ENCODE measurements around the gene PCBD2. TPM values are rescaled to one million over a fixed set of nuclear protein-coding genes. Genes with fewer than 3 reads are reported as not detected.
"Not testable (repeated sequence)": the region's sequence is repeated elsewhere in the genome, so short reads cannot be mapped to it uniquely, and the experiment has no call there.

PCBD2 gene
- total RNA-seq, 1 donor from 2014 or later: 26.3 TPM

- Histone ChIP-seq H3K4me1 (no peaks in the 10 kb centered on the region), H3K27ac (replicated peaks) (no peak overlapping the region), H3K27me3 (ENCODE audit: low read depth) (no peaks in the 10 kb centered on the region), H3K4me3 (no peak overlapping the region), H3K9me3 (replicated peaks) (peaks cover 32% of the 10 kb centered on the region), H3K36me3 (no peaks in the 10 kb centered on the region)
- no peak for DNase-seq
- no peak for TF ChIP-seq CTCF (IDR thresholded peaks at IDR 0.05; ENCODE audit: borderline replicate concordance)
- intact Hi-C loops (cut with micrococcal nuclease): no loop called here
Observed at GRCh38 chr5:134975843-134976242, 70.9 kb downstream of the PCBD2 start.

- Histone ChIP-seq H3K4me1 (no peaks in the 10 kb centered on the region), H3K9me3 (replicated peaks) (peaks cover 42% of the 10 kb centered on the region), H3K4me3 (no peak overlapping the region), H3K27ac (replicated peaks) (no peak overlapping the region), H3K27me3 (ENCODE audit: low read depth) (no peaks in the 10 kb centered on the region), H3K36me3 (no peaks in the 10 kb centered on the region)
- TF ChIP-seq CTCF (IDR thresholded peaks at IDR 0.05; ENCODE audit: borderline replicate concordance): no peak
- intact Hi-C loops (cut with micrococcal nuclease): no loop called here
- DNase-seq: no peak
Observed at GRCh38 chr5:134976841-134977240, 71.9 kb downstream of the PCBD2 start.

DNA sequence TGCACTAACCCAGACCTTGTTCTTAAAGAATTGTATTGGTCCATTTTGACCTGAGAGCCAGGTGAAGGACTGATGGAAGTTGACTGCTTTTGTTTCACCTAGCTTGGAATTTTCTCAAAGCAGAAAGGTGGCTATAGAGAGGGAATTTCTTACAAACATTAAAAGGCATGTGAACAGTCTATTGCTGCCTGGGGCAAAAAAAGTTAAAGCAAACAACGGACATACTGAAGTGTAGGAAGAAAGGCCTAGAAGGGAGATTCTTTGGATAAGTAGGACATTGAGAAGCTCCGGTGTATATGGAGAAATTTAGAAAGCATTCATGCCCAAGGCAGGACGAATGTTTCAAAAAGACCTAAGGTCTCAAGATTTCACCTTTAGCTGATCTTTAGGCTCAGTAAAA is 74.5 kb downstream of the PCBD2 start:
- Histone ChIP-seq H3K4me3 (no peak overlapping the region), H3K27ac (replicated peaks) (no peak overlapping the region), H3K9me3 (replicated peaks) (peaks cover 68% of the 10 kb centered on the region), H3K27me3 (ENCODE audit: low read depth) (no peaks in the 10 kb centered on the region), H3K4me1 (no peaks in the 10 kb centered on the region), H3K36me3 (no peaks in the 10 kb centered on the region)
- intact Hi-C loops (cut with micrococcal nuclease): no loop called here
- DNase-seq: no peak
- no peak for TF ChIP-seq CTCF (IDR thresholded peaks at IDR 0.05; ENCODE audit: borderline replicate concordance)

DNA sequence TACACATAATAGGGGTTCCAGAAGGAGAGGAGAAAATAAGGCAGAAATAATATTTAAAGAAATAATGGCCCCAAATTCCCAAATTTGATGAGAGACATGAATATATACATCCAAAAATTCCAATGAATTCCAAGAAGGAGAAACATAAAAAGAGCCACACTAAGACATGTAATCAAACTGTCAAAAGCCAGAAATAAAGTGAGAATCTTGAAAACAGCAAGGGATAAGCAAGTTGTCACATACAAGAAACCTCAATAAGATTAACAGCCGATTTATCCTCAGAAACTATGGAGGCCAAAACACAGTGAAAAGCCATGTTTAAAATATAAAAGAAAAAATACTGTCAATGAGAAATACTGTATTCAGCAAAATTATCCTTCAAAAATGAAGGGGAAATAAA is 77.3 kb downstream of the PCBD2 start:
- DNase-seq: no peak
- no peak overlapping the region for H3K27ac ChIP-seq (replicated peaks)
- no peaks in the 10 kb centered on the region for H3K36me3 ChIP-seq
- intact Hi-C loops (cut with micrococcal nuclease): no loop called here
- no peak for TF ChIP-seq CTCF (IDR thresholded peaks at IDR 0.05; ENCODE audit: borderline replicate concordance)
- no peak overlapping the region for H3K4me3 ChIP-seq
- H3K27me3 ChIP-seq (ENCODE audit: low read depth): no peaks in the 10 kb centered on the region
- no peaks in the 10 kb centered on the region for H3K4me1 ChIP-seq
- peaks cover 58% of the 10 kb centered on the region for H3K9me3 ChIP-seq (replicated peaks)

- H3K9me3 ChIP-seq (replicated peaks): peaks cover 7% of the 10 kb centered on the region
- no peak for TF ChIP-seq CTCF (IDR thresholded peaks at IDR 0.05; ENCODE audit: borderline replicate concordance)
- intact Hi-C loops (cut with micrococcal nuclease): no loop called here
- peaks cover 10% of the 10 kb centered on the region for H3K4me1 ChIP-seq
- no peaks in the 10 kb centered on the region for H3K36me3 ChIP-seq
- H3K27ac ChIP-seq (replicated peaks): no peak overlapping the region
- H3K27me3 ChIP-seq (ENCODE audit: low read depth): no peaks in the 10 kb centered on the region
- DNase-seq: no peak
- H3K4me3 ChIP-seq: no peak overlapping the region
Observed at GRCh38 chr5:134989266-134989830, 84.4 kb downstream of the PCBD2 start.

GRCh38 chr5:134990183-134990582 is 85.3 kb downstream of the PCBD2 start:
- H3K27ac ChIP-seq (replicated peaks); H3K4me3 ChIP-seq; H3K4me1 ChIP-seq; intact Hi-C loops (cut with micrococcal nuclease); H3K36me3 ChIP-seq; H3K9me3 ChIP-seq (replicated peaks); H3K27me3 ChIP-seq (ENCODE audit: low read depth); DNase-seq: not testable (repeated sequence)

All from left ventricle myocardium inferior (tissue), 1 donor.